Ovary (tissue), 3 donors: ENCODE data around the gene CUBN.

ENCODE experiments used
- CTCF ChIP-seq, 3 donors: fragments of 450-650 bp in 2 of 3; fragments of 200-600 bp in 1 of 3; IDR thresholded peaks; one replicate each; pipeline versions ENCODE4 v1.5.1 to v1.8.0; 2016 to 2022; ENCODE audit warnings: antibody characterized with exemption in 3 of 3, mild to moderate bottlenecking in 1 of 3
- EP300 ChIP-seq: sonication (generic); formaldehyde crosslinking; IDR thresholded peaks from one replicate; pipeline ENCODE4 v1.6.1; 2017; ENCODE audit warnings: antibody characterized with exemption
- POLR2A ChIP-seq: fragments of 450-650 bp; IDR thresholded peaks from one replicate; pipeline ENCODE4 v1.6.1; 2017; ENCODE audit warnings: antibody characterized with exemption, mild to moderate bottlenecking, moderate library complexity
- donor health status: DM: no; HTN: no; CAD: no.

- TF ChIP-seq CTCF (IDR thresholded peaks at IDR 0.05) (no peak), POLR2A (no peak), EP300 (no peak)
Observed at GRCh38 chr10:16960551-16960950, 169.1 kb downstream of the CUBN start.
